HG03521 (cell line): ENCODE data around the gene DRAP1.

Experiments used
- ATAC-seq: cut with Tn5 transposase; IDR thresholded peaks from one replicate; pipeline ENCODE4 v1.9.1; 2021; ENCODE audit warnings: mild to moderate bottlenecking, moderate library complexity; ENCODE audit not compliant: unreplicated experiment

Gene DRAP1

DNA sequence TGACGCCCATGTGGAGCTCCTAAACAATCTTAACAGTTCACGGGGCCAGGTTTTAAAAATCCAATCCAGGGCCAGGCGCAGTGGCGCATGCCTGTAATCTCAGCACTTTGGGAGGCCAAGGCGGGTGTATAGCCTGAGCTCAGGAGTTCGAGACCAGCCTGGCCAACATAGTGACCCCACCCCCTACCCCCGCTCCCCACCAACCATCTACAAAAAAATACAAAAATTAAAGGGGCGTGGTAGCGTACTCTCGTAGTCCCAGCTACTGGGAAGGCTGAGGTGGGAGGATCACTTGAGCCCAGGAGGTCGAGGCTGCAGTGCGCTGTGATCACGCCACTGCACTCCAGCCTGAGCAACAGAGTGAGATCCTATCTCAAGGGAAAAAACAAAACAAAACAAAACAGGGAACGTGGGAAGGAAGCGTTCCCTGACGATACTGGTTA is 41.6 kb downstream of the DRAP1 start:
- no peak for ATAC-seq

DNA sequence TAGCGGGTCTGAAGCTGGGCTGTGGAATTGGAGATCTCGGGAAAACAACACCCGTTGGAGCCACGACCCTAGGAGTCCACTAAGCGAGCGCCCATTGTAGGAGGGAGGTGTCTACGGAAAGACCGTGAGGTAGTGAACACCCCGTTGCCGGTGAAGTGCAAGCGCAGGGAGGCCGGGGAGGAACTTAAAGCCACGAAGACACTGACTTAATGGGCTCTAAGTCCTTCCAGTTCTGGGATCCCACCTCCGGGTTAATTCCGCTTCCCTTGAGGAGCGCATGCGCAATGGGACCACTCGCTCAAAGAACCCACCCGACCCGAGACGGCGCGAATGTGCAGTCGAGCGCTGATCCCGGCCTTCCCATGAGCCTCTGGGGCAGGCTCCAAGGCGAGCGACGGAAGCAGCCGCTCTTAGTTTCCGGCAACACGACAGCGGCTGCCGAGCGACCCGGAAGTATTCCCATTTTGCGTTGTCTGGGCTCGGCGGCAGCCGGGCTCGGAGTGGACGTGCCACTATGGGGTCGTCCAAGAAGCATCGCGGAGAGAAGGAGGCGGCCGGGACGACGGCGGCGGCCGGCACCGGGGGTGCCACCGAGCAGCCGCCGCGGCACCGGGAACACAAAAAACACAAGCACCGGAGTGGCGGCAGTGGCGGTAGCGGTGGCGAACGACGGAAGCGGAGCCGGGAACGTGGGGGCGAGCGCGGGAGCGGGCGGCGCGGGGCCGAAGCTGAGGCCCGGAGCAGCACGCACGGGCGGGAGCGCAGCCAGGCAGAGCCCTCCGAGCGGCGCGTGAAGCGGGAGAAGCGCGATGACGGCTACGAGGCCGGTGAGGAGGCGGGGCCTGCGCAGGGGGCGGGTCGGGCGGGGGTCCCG is 42.3 kb downstream of the DRAP1 start, which contains the start of gene SART1:
TSS of gene SART1 (plus strand) at position 468 of the 874 bp plus-strand sequence. CDS start at position 515, 47 bp downstream.
- ATAC-seq, result peak; percentile 89

DNA sequence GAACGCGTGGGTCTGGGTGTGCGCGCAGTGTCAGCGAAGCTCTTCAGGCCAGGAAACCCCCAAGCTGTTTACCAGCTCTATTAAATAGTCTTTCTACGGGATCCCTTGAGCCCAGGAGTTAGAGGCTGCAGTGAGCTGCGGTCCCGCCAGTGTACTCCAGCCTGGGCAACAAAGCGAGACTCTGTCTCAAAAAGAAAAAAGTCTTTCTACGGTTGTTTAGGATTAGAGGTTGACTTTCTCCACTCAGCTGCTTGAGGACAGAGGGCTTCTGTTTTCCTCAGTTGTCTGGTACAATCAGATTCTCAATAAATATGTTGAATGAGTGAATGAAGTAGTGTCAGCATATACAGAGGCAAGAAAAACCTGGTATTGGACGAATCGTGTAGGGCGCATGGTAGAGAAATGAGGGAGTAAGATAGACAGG is 42.9 kb downstream of the DRAP1 start:
- ATAC-seq, result no peak

DNA sequence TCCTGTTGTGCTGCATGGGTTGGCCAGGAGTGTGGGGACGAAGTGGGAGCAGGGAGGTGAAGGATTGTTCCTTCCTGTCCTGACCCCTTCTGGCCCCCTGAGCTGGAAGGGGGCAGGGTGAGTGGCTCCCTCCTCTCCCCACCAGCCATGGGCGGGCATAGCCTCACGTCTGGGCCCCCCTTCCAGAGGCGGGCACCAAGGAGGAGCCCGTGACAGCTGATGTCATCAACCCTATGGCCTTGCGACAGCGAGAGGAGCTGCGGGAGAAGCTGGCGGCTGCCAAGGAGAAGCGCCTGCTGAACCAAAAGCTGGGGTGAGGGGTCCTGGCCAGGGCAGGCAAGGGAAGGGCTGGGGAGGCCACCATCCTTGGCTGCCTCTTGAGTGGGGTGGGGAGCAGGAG is 45.7 kb downstream of the DRAP1 start:
- ATAC-seq, result no peak

DNA sequence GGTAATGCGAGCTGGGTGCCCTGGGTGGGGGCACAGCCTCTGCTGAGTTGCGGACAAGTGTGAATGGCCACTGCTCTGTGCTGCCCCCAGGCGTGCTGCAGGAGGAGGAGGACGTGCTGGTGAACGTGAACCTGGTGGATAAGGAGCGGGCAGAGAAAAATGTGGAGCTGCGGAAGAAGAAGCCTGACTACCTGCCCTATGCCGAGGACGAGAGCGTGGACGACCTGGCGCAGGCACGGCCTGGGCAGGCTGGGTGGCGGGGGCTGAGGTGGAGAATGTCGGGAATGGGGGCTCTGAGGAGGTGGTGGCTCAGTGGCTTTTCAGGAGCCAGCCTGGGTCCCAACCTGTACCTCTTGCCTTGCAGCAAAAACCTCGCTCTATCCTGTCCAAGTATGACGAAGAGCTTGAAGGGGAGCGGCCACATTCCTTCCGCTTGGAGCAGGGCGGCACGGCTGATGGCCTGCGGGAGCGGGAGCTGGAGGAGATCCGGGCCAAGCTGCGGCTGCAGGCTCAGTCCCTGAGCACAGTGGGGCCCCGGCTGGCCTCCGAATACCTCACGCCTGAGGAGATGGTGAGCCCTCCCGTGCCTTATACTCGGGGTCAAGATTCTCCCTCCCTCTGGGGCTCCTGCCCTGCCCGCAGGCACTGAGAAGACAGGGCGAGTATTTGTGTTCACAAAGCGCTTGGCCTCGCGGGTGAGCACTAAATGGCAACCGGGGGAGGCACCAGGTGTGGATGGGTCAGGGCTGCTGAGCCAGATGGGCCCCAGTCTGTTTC is 46.9 kb downstream of the DRAP1 start:
- ATAC-seq, result no peak

DNA sequence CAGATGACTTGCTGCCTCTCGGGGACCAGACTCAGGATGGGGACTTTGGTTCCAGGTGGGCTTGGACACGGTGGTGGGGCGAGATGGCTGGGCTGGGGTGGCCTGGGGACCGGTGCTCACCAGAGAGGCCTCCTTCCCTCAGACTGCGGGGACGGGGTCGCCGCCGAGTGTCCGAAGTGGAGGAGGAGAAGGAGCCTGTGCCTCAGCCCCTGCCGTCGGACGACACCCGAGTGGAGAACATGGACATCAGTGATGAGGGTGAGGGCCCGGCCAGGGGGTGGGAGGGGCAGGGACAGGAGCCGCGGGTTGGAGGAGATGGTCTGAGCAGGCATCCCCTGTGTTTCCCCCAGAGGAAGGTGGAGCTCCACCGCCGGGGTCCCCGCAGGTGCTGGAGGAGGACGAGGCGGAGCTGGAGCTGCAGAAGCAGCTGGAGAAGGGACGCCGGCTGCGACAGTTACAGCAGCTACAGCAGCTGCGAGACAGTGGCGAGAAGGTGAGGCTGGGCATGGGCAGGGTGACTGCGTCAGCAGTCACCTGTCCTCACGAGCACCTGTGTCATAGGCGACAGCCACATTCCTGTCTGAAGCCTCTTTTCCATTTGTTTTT is 48.2 kb downstream of the DRAP1 start:
- ATAC-seq, result no peak

DNA sequence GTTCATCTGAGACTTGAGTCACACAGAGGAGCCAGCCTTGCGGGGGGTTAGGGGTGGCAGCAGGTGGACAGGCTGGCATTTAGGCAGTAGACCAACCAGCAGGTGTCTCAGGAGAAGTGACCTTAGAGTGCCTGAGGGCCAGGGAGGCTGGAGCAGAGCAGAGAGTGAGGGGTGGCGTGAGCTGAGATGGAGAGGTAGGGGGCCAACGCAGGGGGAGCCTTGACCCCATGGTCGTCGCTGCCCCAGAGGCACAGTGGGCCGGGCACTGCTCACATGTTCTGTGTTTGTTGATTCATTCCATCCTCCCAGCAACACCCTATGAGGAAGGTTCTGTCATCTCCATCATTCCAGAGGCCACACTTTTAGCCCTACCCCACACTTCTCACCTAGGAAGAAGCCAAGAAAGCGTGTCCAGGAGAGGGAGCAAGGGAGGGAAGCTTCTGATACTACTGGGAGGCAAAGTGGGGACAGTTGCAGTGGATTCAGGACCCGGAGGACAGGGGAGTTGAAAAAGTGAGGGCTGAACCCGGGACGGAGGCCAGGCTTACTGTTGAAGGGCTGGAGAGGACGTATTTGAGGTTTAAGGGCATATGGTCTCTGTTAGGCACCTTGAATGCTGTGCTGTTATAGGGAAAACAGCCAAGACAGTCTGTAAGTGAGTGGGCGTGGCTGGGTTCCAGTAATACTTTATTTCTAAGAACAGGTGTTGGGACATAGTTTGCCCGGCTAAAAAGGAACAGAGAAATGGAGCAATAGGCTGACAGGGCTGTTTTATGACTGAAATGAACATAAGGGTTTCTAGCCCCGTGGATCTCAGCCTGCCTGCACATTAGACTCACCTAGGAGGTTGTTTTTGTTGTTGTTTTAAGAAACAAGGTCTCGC is 49.6 kb downstream of the DRAP1 start:
- ATAC-seq, result no peak
